Measurements from ENCODE around the gene PEPD. TPM values are rescaled to one million over a fixed set of nuclear protein-coding genes. Genes with fewer than 3 reads are reported as not detected.

The PEPD gene
- total and polyA plus RNA-seq, 7 experiments from 2014 or later: 21.9 to 126 (median 24.6) TPM

DNA sequence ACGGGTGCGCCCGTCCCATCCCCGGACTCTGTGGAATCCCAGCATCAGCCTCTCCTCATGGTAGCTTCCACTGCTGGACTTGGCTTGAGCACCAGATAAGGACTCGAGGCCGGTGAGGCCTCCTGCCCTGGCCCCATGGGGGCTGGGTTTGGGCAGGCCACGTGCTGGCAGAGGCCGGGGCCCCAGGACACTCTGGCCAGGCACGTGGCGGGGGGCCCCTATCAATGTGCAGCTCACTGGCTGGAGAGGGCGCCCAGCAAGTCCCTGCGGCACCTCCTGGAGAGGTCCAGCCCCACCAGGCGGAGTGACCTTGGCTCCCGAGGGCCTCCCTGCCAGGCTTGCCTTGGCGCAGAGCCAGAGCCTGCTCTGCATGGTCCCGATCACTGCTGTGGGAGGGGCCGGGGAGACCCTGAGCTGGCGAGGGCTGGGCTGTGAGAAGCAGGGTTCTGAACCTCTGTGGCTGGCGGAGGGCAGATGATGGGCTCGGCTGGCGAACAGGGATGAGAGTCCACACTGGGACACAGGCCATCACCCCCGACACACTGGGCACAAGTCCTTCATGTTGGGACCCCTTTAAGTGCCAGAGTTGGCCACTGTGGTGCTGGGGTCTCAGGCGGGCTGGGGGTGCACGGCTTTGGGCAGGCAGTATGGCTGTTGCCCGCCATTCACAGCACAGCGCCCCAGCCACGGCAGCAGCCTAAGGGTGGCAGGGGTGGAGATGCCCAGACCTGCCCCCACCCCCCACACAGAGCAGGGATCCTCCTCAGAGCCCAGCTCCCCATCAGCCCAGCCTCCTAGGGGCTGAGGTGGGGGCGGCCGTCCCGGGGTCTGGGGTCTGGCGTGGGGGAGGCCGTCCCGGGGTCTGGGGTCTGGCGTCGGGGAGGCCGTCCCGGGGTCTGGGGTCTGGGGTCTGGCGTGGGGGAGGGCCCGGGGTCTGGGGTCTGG lies 129.0 kb downstream of the PEPD start:
- POLR2A ChIA-PET: no interaction called here
- intact Hi-C loops (cut with micrococcal nuclease): no loop called here
- peak in 1 of 9 donors; percentile 4 for DNase-seq

DNA sequence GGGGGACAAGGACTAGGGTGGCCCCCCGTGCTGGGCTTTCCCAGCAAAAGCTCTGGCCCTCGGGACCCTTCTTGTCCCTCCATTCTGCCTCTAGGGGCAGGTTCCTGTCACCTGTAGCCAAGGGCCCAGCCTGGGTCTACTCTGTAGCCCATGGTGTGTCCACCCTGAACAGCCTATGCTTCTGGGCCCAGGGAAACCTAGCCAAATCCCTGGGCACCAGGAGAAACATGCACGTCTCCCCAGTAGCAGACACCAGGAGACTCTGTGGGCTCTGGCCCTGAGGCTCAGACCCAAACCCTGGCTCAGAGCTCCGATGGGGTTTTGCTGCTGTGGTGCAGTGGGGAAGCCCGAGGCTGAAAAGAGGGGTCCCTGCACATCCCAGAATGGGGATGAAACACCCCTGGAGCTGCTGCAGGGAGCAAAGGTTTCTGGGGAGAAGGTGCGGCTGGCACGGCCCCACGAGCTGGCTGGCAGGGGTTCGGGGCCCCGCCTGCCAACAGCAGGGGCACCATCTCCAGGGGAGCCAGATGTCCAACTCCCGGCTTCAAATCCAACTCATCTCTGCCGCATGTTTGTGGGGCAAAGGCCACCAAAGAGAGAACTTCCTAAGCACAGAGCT lies 129.9 kb downstream of the PEPD start:
- ChIA-PET CTCF (no interaction called here), POLR2A (no interaction called here)

More for the DNA sequence above, 129.0 kb downstream of the PEPD start:
- H3K4me1 Mint-ChIP-seq: peaks cover 0 to 6% (median 0%) of the 10 kb centered on the region in 7 donors
- H3K36me3 Mint-ChIP-seq: no peaks in the 10 kb centered on the region
- Histone ChIP-seq H3K4me3 (ENCODE audit: low read length) (no peak overlapping the region), H3K27me3 (ENCODE audit: control insufficient read depth in 2 of 2, insufficient read depth in 2 of 2, low read length in 2 of 2) (no peaks in the 10 kb centered on the region), H3K4me1 (ENCODE audit: control insufficient read depth in 2 of 2, insufficient read depth in 2 of 2, low read length in 2 of 2) (no peaks in the 10 kb centered on the region), H3K9me3 (ENCODE audit: control insufficient read depth in 2 of 3, low read length in 3 of 3) (no peaks in the 10 kb centered on the region), H3K36me3 (ENCODE audit: control insufficient read depth in 2 of 3, insufficient read depth in 3 of 3, low read length in 3 of 3) (peaks cover 0 to 4% (median 0%) of the 10 kb centered on the region in 3 experiments), H3K27ac (ENCODE audit: low read depth, low read length) (no peak overlapping the region)
- H3K4me3 Mint-ChIP-seq: no peak overlapping the region
- peaks cover 0 to 1% (median 0%) of the 10 kb centered on the region in 11 donors for H3K9me3 Mint-ChIP-seq
- no peaks in the 10 kb centered on the region for H3K27me3 Mint-ChIP-seq
- CTCF ChIA-PET: no interaction called here
- H3K27ac Mint-ChIP-seq: no peak overlapping the region
- ATAC-seq: no peak

DNA sequence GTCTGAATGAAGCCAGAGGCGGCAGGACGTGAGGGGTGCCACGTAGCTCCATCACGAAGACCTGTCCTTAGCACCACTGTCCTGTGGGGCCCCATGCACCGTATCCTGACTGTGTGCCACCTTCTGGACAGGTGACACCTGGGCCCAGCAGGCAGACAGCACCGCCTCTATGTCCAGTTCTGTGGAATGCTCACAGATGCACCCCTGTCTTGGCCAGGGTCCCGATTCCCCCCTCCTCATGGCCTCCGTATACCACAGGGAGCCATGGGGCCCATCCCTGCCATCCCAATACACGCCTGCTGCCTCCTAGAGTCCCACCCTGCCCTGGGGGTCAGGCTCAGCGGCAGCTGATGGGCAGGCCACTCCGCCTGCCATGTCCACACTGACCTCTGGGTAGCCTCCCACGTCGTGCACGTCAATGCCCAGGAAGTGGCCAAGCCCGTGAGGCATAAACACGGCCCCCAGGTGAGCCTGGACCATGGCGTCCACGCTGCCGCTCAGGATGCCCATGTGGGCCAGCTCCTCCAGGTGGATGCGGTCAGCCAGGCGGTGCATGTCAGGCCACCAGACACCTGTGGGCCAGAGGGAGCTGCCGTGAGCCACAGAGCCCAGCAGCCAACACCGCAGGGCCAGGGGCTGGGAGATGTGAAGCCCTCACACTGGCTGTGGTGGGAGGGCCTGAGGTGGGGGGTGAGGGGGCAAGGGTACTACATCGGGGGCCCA lies 130.5 kb downstream of the PEPD start:
- Mint-ChIP-seq H3K4me3 (no peak overlapping the region), H3K27ac (no peak overlapping the region), H3K36me3 (peaks cover 0 to 3% (median 0%) of the 10 kb centered on the region in 5 donors), H3K4me1 (peaks cover 0 to 8% (median 0%) of the 10 kb centered on the region in 7 donors), H3K9me3 (peaks cover 0 to 1% (median 0%) of the 10 kb centered on the region in 11 donors), H3K27me3 (no peaks in the 10 kb centered on the region)
- ChIA-PET CTCF (no interaction called here), POLR2A (no interaction called here)
- Histone ChIP-seq H3K9me3 (ENCODE audit: control insufficient read depth in 2 of 3, low read length in 3 of 3) (no peaks in the 10 kb centered on the region), H3K4me1 (ENCODE audit: control insufficient read depth in 2 of 2, insufficient read depth in 2 of 2, low read length in 2 of 2) (no peaks in the 10 kb centered on the region), H3K27me3 (ENCODE audit: control insufficient read depth in 2 of 2, insufficient read depth in 2 of 2, low read length in 2 of 2) (no peaks in the 10 kb centered on the region), H3K27ac (ENCODE audit: low read depth, low read length) (no peak overlapping the region), H3K36me3 (ENCODE audit: control insufficient read depth in 2 of 3, insufficient read depth in 3 of 3, low read length in 3 of 3) (peaks cover 0 to 3% (median 0%) of the 10 kb centered on the region in 3 experiments), H3K4me3 (ENCODE audit: low read length) (no peak overlapping the region)
- intact Hi-C loops (cut with micrococcal nuclease): no loop called here
- no peak for ATAC-seq
- peak in 1 of 9 donors; percentile 6 for DNase-seq

More for the DNA sequence above, 129.9 kb downstream of the PEPD start:
- peak in 1 of 9 donors; percentile 2 for DNase-seq
- Mint-ChIP-seq H3K4me3 (no peak overlapping the region), H3K27ac (no peak overlapping the region), H3K27me3 (no peaks in the 10 kb centered on the region), H3K4me1 (peaks cover 0 to 6% (median 0%) of the 10 kb centered on the region in 7 donors), H3K36me3 (peaks cover 0 to 3% (median 0%) of the 10 kb centered on the region in 5 donors), H3K9me3 (peaks cover 0 to 1% (median 0%) of the 10 kb centered on the region in 11 donors)
- intact Hi-C loops (cut with micrococcal nuclease): no loop called here
- peaks cover 0 to 1% (median 0%) of the 10 kb centered on the region in 3 experiments for H3K36me3 ChIP-seq (ENCODE audit: control insufficient read depth in 2 of 3, insufficient read depth in 3 of 3, low read length in 3 of 3)
- H3K4me3 ChIP-seq (ENCODE audit: low read length): no peak overlapping the region
- ATAC-seq: no peak
- no peaks in the 10 kb centered on the region for H3K4me1 ChIP-seq (ENCODE audit: control insufficient read depth in 2 of 2, insufficient read depth in 2 of 2, low read length in 2 of 2)
- no peaks in the 10 kb centered on the region for H3K27me3 ChIP-seq (ENCODE audit: control insufficient read depth in 2 of 2, insufficient read depth in 2 of 2, low read length in 2 of 2)
- H3K27ac ChIP-seq (ENCODE audit: low read depth, low read length): no peak overlapping the region
- H3K9me3 ChIP-seq (ENCODE audit: control insufficient read depth in 2 of 3, low read length in 3 of 3): no peaks in the 10 kb centered on the region

DNA sequence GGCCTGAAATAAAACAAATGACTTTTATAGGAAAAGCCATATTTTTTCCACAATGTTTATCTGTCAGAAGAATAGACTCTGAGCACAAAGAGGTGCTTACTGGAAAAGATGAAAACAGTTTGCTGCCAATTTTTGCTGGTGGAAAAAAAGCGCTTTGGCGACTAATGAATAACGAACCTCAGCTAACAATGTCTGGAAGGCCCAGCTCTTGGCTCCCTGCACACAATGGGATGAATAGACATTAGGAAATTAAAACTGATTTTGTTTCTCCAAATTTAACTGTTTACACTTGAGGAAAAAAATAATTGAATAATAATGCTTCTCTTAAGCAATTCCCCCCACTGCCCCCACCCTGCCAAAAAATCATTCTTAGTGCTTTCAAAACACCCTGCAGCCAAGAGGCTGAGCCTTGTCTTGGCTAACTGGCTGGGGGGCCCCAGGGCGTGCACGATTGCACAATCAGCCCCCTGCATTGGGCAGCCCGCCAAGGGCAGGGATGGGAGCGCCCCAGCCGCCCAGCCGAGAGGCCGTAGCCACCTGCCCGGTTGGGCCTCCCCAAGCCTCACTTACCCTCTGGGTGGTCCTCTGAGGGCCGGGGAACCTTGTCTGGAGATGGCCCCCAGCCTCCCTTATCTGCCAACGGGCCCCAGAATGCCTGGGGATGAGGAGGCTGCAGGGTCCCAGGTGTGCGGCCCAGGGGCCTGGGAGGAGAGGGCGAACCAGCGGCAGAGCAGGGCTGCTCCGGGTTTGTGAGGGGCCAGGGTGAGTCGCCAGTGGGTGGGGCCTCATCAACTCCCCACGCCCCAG lies 131.3 kb downstream of the PEPD start:
- Mint-ChIP-seq H3K27me3 (no peaks in the 10 kb centered on the region), H3K4me3 (no peak overlapping the region), H3K9me3 (peaks cover 0 to 1% (median 0%) of the 10 kb centered on the region in 11 donors), H3K4me1 (peaks cover 0 to 8% (median 0%) of the 10 kb centered on the region in 7 donors), H3K36me3 (peaks cover 0 to 3% (median 0%) of the 10 kb centered on the region in 5 donors), H3K27ac (no peak overlapping the region)
- Histone ChIP-seq H3K27ac (ENCODE audit: low read depth, low read length) (no peak overlapping the region), H3K27me3 (ENCODE audit: control insufficient read depth in 2 of 2, insufficient read depth in 2 of 2, low read length in 2 of 2) (no peaks in the 10 kb centered on the region), H3K9me3 (ENCODE audit: control insufficient read depth in 2 of 3, low read length in 3 of 3) (no peaks in the 10 kb centered on the region), H3K4me3 (ENCODE audit: low read length) (no peak overlapping the region), H3K36me3 (ENCODE audit: control insufficient read depth in 2 of 3, insufficient read depth in 3 of 3, low read length in 3 of 3) (peaks cover 0 to 8% (median 0%) of the 10 kb centered on the region in 3 experiments), H3K4me1 (ENCODE audit: control insufficient read depth in 2 of 2, insufficient read depth in 2 of 2, low read length in 2 of 2) (no peaks in the 10 kb centered on the region)
- ChIA-PET CTCF (no interaction called here), POLR2A (interaction anchor here (0.5 kb wide), 1 partner anchor 333 kb away, joined by 5 read pairs; no protein-coding TSS in a partner anchor)
- no peak for ATAC-seq
- intact Hi-C loops (cut with micrococcal nuclease): no loop called here
- no peak for DNase-seq

DNA sequence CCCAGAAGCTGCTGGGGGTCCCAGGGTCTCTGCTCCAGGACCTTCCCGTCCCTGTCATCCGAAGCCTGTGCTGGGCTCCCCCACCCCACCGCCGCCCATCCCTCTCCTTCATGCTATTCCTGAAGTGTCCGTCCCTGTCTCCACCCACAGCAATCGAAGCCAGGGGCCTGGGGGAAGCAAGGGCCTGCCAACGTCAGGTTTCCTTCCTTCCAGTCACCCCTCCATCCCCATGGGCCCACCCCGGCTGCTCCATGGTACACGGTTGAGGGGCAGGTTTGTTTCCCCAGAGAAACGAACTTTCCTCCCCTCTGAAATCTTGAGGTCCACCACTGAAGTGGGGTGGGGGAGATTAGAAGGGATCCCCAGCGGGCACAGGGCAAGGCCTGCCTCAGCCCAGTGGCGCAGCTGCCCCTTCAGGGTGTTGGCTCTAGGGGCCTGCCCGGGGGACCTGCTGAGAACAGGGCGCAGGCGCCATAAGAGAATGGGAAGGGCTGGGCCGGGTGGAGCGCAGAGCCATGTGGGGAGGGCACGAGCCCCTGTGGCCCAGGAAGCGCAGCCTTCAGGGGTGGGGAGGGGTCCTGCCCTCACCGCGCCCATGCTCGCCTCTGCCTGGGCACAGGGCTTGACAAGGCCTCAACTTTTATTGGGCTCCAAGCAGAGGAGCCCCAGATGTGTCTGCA lies 132.0 kb downstream of the PEPD start:
- no peaks in the 10 kb centered on the region for H3K4me1 ChIP-seq (ENCODE audit: control insufficient read depth in 2 of 2, insufficient read depth in 2 of 2, low read length in 2 of 2)
- H3K27me3 Mint-ChIP-seq: no peaks in the 10 kb centered on the region
- no peak for ATAC-seq
- no peak overlapping the region for H3K4me3 ChIP-seq (ENCODE audit: low read length)
- H3K27ac ChIP-seq (ENCODE audit: low read depth, low read length): no peak overlapping the region
- POLR2A ChIA-PET: interaction anchor here (0.5 kb wide), 1 partner anchor 332 kb away, joined by 5 read pairs; no protein-coding TSS in a partner anchor
- peaks cover 0 to 8% (median 0%) of the 10 kb centered on the region in 3 experiments for H3K36me3 ChIP-seq (ENCODE audit: control insufficient read depth in 2 of 3, insufficient read depth in 3 of 3, low read length in 3 of 3)
- CTCF ChIA-PET: no interaction called here
- H3K27me3 ChIP-seq (ENCODE audit: control insufficient read depth in 2 of 2, insufficient read depth in 2 of 2, low read length in 2 of 2): no peaks in the 10 kb centered on the region
- peaks cover 0 to 1% (median 0%) of the 10 kb centered on the region in 11 donors for H3K9me3 Mint-ChIP-seq
- peaks cover 0 to 3% (median 0%) of the 10 kb centered on the region in 5 donors for H3K36me3 Mint-ChIP-seq
- intact Hi-C loops (cut with micrococcal nuclease): no loop called here
- no peaks in the 10 kb centered on the region for H3K9me3 ChIP-seq (ENCODE audit: control insufficient read depth in 2 of 3, low read length in 3 of 3)
- peaks cover 0 to 8% (median 0%) of the 10 kb centered on the region in 7 donors for H3K4me1 Mint-ChIP-seq
- H3K27ac Mint-ChIP-seq: no peak overlapping the region
- no peak overlapping the region for H3K4me3 Mint-ChIP-seq
- DNase-seq: no peak

All from naive thymus-derived CD4-positive, alpha-beta T cell (primary cell).